IPS-NIHi7 (cell line): Measurements from ENCODE around the gene HS1BP3.

Experiments used
- DNase-seq: peaks from one replicate; pipeline ENCODE4 v3.0.0; 2012; ENCODE audit warnings: mixed read lengths; ENCODE audit errors: extremely low spot score

Gene HS1BP3

DNA sequence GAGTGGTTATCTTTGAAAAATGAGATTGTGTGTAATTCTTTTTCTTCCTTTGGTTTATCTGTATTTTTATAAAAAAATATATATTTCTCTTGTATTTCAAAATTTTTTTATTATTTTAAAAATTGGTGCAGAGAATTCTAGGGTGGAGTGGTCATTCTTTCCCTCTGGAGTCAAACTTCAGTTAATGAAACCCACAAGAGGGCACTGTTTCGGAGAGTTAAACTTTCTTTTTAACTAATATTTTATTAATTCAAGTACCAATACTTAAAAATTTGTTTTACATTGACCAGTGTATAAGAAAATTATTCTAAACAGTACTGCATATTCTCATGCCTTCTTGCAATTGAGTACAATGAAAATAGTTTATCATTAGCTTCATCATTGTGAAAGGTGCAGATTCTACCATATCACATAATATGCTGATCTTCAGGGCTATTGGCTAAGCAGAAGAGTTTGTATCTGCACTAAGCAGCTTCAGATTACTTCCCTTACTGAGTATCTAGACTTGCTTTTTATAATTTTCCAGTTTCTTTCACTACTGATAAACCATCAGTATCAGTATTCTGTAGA lies 50.1 kb downstream of the HS1BP3 start:
- no peak for DNase-seq

DNA sequence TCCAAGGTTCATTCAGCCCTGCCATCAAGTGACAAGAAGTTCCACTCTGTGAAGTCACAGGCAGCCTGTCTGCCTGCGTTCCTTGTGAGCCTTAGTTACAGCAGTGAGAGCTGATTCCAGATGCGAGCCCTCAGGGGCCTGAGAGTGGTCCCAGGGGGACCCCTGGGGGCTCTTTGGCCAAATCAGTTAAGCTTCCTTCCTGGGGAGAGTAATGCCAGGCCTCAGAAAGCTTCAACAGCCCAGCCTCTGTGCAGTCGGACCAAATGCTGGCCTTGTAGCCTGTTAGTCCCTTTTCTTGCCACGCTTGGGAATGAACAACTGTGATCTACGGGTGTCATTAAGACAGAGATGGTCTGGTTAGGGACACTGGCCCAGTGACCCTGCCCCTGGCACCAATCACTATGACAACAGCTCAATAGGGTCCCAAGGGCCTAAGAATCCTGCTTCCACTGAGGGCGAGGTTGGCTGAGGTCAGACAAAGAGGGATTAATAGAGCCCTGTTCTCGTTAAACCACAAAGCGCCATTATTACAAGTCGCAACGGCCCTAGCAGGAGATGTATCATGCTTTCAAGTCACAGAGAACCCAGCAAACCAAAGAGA lies 50.9 kb downstream of the HS1BP3 start:
- no peak for DNase-seq

DNA sequence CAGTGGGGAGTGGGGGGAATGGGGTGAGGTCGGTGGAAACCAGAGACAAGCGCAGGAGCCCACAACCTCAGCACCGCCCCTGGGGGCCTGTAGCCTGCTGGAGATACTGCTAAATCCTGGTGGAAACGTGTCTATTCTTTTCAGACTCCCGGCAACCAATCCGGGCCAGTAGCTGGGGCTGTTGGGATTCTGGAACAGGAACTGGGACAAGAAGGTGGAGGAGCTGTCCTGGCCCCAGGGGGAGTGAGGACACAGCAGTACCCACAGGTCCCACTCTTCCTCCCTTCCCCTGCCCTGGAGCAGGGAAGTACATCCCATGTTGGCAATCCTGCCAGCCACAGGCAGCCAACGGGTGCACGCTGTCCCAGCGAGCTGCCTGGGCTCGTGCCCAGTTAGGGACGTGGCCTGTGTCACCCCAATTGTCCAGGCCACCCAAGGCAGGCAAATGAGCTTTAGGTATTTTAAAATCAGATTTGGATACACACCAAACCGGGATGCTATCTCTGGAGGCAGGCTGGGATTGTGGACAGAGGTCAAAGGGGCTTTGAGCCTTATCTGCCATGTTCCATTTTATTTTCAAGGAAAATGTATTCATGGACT lies 51.8 kb downstream of the HS1BP3 start:
- DNase-seq = no peak

DNA sequence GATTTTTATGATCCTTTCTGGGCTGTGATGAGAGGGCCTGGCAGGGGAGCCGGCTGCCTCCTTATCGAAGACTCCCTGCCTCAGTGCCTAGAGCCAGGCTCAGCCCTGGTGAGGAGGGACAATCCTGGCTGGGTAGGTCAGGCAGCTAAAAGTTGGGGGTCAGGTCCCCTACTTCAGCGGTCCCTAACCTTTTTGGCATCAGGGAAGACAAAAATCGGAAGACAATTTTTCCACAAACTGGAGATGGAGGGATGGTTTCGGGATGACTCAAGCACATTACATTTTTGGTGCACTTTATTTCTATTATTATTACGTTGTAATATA lies 53.1 kb downstream of the HS1BP3 start:
- DNase-seq = no peak

DNA sequence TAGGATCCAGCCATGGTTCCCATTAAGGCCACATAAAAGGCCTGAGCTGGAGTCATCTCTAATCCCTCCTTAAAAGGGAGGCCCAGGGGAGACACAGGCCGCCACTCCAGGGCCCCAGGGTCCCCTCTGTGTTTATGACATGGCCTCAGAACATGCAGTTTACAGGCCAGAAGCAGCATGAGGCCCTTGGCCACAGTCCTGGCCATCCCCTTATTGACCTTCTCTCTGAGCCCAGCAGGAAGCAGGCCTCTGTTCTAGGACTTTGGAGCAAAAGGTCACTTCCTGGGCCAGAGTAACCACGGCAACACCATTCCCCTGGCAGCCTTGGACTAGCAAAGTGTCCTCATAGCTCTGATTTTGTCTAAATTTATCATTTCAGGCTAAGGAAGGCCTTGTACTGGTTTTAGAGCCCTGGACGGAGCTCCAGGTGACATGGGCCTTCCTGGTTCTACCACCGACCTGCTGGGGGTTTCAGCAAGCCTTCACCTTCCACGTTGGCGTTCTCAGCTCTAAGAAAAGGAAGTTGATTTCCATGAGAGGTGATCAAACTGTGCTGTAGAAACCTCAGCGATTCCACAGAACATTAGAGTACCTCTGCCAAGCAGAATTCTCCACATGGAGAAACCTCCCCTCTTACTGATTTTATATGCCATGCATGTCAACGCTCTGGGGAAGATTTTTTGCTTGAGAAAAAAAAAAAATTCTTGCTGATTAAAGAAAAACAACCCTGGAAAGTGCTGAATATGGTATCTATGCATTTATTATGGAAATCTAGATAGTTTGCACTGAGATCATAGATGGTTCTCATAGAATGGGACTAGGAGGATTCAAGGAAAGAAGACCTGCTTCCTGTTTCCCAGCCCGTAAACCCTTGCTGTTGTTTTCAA lies 53.7 kb downstream of the HS1BP3 start:
- DNase-seq = no peak

DNA sequence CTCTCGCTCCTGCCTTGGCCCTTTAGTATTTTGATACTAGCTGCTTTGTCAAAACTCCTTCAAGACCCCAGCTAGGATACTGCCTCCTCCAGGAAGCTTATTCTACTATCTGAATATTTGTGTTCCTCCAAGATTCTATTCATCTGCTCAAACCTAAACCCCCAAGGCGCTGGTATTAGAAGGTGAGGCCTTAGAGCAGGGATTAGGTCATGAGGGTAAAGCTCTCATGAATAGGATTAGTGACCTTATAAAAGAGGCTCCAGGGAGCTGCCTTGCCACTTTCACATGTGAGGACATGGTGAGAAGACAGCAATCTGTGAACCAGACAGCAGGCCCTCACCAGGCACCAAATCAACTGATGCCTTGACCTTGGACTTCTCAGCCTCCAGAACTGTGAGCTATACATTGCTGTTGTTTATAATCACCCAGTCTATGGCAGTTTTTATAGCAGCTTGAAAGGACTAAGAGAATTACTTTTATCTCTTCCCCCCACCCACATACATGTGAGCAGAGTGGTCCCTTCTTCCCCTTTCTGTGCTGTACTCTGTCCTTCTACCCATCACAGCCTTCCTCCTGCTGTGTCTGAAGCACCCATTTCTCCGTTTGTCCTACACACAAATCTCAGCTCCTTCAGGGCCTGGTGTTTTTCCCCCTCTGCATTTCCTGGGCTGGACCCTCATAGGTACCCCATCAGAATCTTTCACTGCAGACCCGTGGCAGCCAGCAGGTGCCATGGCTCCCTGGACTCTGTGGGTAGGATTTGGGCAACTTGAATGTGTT lies 54.5 kb downstream of the HS1BP3 start:
- no peak for DNase-seq

DNA sequence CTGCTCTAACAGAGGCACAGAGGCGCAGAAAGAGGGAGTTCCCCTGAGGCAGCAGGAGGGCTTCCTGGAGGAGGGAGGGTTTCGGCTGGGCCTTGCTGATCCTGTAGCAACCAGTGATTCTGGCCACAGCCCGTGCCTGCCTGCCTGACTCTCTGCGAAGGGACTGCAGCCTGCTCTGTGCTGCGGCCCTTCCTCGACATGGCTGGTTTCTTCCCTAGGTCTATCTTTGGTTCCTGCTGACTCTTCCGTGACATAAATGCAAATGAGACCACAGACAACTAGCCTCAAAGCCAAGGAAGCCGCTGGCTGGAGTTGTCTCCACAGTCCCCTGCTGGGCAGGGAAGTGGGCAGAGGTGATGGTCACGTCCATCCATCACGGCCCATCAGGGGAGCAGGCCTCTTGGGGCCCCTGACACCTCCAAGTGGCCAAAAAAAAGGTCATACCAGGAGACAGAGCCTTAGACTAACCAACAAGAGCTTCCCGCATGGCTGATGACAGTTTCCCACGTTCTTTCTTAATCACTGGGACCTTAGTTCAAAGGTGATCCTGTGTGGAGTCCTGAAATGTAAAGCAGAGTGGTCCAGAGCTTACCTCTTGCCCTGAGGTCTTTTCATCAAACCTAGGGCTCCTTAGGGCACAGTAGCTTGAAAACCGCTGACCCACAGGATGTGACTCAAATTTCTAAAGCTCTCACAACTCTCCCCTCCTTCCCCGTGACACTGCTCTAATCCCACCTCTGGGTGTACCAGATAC lies 55.3 kb downstream of the HS1BP3 start:
- DNase-seq = no peak

DNA sequence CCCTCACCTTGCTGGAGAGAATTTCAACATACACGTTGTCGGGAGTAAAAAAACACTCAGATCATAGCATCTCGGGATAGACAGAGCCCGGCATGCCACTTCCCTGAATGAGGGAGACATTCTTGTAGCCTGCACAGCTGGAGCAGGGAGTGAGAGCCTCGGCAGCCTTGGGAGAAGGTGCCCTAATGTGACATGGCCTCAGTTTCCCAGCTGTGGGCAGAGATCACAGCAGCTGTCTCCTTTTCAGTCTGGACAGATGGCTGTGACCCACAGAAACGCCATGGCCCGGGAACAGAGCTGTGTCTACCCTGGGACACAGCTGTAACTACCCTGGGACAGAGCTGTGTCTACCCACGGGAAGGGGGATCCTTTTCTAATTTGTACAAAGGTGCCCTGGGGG lies 55.9 kb downstream of the HS1BP3 start:
- no peak for DNase-seq

DNA sequence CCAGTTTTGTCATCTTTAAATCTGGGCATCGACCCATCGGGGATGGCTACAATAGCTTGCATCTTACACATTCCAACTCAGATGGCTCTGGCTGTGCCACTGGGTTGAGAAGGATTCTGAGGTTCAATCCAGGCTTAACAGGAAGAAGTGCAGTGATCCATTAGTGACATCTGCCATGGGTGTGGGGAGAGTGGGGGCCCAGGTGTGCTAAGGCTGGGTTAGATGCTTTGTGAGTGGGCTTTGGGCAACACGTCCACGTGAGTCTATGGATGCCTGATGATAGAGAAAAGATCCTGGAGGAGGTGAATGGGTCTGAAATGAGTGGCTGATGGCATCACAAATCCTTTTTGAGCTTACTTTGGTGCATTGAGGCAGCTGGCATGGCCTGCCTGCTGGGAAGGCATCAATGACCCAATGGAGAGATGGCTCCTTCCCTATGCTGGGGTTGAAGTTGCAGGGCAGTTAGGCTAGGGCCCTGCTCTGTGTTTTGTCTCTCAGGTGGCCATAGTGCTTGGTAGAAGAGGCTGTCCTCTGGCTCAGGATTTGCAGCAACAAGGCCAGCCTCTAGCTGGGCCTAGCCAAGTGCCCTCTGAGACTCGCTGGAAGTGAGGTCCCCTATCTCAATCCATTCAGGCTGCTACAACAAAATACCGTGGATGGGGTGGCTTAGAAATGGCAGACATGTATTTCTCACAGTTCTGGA lies 56.7 kb downstream of the HS1BP3 start:
- no peak for DNase-seq

DNA sequence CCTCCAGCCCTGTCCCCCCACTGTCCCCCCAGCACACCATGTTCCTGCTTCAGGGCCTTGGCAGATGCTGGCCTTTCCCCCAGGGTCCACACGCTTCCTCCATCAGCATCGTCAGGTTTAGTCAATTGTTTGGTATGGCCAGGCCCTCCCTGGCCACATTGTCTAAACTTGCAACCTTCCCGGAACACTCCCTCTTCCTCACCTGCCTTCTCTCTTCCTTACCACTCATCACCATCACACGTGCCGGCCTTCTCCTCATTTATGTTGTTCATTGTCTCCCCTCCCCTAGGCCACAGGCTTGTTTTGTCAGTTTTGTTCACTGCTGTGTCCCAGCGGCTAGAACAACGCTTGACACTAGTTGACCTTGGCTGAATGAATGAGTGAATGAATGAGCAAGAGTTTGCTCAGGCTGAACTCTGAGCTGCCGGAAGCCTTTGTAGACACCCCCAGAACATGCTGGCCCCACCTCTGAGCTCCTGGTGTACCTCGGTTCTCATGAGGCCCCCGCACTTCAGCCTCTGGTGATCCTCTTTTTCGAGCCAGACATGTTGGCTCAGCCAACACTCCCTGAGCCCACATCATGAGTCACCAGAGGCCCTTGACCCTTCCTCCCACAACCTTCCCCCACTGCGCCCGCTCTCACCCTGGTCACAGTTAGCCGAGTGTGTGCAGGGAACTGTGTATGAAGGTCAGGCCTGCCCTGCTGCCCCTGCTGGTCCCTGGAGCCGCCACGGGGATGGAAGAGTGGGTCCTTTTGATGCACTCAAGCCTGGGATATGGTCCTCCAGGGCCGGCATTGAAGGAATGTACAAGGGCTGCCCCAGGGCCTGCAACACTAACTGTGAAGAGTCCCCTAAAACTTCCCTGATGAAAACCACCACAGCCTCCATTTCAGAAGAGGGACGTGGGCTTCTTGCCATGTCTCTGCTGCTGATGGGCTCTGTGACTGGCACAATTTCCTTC lies 57.5 kb downstream of the HS1BP3 start:
- no peak for DNase-seq

DNA sequence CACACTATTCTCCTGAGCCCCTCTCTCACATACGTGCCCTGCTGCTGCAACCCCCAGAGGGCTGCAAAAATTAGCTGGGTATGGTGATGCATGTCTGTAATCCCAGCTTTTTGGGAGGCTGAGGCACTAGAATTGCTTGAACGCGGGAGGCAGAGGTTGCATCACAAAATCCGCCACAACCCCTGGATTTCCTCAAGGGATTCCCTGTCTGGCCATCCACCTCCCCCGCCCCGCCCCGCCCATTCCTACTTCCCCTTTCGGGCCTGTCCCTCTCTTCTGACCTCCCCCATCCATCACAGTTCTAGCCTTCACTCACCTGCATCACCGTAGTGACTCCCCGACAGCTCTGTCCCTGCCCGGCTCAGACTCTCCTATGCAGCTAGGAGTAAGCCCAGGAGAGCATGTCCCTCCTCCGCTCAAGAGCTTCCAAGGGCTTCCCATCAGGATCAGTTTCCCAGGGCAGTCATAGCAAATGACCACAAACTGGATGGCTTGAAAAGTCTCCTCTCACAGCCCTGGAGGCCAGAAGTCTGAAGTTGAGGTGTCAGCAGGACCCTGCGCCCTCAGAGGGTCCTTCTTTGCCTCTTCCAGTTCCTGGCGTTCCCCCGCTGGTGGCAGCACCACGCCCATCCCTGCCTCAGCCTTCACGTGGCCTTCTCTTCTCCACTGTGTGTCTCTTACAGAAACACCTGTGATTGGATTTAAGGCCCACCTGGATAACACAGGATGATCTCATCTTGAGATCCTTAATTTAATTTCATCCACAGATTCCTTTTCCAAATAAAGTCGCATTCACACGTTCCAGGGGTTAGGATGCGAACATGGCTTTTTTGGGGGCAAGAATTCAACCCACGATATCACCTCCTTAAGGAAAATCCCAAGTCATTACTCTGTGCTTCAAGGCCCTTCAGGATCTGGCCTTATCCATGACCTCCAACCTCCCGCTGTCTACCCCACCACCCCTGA lies 58.5 kb downstream of the HS1BP3 start:
- DNase-seq = peak; percentile 53

DNA sequence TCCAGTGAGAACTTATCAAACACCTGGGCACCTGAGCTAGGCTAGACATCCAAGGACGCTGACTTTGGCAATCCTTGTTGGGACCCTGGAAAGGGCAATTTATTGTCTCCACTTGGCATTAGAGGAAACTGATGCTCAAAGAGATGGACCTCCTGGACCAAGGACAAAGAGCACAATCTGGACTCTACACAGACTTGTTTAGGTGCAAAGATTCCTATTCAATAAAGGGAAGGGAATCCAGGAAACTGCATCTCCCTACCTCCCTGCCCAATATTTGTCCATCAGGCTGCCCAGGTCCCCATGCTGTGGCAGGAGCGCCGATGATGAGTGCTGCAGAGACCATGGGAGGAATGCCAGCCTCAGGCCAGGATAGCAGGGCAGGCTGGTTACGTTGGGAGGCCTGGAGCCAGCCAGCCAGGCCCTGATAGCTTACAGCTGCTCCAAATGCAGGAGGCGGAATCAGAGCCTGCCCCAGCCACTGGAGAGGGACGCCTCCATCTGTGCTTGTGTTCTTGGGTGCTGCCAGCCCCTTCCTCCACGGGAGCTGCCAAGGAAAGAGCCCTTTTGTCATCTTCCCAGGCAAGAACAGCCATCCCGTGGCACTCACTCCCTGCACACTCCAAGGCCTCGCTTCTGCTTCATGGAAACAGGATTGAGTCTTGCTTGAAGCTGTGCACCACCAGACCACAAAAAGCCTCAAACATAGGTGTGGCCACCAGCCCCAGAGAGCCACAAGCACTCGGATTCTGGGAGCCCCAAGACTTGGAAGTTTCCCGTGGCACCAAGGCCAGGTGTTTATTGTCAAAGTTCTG lies 60.0 kb downstream of the HS1BP3 start:
- DNase-seq = no peak

DNA sequence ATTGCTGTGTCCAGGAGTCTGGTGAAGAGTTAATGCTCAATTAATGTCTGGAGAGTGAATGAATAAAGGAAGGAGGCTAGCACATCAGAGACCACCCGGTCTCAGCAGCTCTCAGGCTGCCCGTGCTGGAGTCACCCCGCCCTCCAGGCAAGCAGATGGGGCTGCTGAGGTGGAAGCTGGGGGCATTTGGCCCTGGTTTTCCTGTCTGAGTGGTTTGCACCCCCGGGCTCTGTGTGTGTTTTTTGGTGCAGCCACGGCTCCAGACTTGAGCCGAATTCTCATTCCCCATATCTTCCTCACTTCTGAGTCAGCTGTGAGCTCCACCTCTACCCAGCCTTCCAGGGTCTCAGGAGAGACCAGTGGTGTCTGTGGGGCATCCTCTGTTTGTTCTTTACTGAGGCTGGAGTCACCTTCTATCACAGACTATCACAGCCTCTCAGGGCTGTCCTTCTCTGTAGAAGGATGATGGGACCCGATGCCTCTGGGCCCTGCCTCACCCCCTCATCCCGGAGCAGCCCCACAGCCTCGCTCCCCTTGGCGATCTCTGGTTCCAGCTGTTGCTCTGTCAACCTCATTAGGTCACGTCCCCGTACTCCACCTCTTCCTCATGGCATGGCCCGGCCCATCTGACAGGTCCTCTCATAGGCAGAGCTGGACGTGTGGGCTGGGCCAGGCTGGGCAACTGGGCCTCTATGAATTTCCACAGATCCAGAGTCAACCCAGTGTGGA lies 60.8 kb downstream of the HS1BP3 start:
- DNase-seq = no peak

DNA sequence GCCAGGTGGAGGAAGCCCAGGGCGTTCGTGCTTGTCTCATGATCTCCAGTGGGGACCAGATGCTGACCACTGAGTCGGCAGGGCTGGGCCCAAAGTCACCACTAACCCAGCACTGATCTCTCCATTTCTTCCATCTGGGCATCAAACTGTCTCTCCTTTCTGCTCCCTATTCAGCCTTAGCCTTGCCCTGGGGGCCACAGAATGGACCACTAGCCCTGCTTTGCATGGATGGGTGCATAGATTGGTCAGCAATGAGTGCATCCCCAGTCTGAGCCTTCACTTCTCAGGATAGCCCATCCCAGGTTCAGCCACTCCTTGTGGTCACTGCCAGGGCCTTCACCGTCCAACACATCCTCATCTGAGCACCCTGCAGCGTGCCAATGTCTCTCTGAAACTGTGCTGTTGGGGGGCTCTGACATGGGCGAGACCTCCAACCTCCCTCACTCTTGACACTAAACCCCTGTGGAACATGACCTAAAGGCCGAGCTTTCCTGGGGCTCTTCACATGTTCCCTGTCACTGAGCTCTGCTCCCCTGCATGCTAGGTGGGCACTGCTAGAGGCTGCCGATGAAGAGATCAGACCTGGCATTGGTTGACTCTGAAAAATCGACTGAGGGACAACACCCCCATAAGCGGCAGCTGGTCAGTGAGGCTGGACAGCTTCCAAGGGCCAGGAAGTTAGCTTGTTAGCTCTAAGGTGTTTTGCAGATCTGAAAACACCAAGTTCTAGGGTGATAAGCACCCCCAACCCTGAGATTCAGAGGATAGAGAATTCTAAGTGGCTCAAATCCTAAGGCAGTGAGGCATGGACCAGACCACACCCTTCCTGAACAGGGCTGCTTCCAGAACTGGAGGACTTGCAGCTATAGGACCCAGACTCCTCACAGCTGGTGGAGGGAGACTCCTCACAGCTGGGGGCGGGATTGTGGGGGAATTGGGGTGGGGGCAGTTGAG lies 61.7 kb downstream of the HS1BP3 start:
- DNase-seq = no peak
